ENCODE measurements around the gene METTL21C.

METTL21C gene

DNA sequence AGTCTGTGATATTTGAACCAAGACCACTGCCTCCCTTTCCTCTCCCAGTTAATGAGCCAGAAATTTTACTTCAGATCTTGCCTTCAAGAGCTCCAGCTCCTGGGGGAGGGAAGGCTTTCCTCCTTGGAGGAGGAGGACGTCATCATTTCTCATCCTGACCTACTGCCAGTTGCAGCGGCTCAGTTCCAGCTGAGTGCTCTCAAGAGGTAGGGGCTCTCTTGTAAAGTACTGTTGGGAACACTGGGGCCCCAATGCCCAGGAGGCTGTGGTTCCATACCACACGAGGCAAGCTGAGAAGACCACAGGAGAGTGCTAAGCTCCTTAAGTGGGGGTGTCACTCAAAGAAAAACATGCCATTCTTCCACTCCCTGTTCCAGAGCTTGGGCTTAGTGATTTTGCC, 36.2 kb downstream of the METTL21C start:
- DNase-seq: no peak

DNA sequence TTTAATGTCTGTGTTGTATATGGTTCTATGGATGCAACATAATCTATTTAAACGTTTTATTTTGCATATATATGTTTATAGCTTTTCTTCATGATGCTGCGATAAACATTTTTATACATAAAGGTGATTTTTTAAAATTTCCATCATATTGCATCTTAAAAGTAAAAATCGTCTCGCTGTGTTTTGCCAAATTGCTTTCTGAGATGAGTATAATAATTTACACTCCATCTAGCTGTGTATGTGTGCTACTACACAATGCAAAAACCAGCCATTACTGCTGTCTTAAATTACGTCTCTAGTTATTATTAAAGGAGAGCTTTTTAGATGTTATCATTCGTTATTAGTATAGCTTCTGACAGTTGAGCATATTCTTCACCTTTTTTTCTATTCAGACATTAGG, 37.2 kb downstream of the METTL21C start:
- DNase-seq: no peak

DNA sequence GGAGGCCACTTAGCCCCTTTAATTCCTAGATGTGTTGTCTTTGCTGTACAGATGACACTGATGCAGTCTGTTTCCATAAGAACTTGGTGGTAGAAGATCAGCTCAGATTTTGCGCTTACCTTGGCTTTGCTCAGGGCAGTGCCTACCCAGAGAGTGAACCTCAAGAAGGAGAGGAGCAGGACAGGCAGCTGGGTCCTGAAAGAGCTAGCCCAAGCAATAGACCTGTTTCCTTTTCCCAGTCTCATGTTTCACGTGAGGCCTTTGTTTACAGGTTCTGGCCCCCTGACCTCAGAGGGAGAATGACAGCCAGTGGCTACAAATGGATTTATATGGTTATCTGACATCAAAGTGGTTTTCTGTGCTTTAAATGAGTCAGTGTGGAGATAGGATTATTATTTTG, 40.1 kb downstream of the METTL21C start:
- DNase-seq: no peak

DNA sequence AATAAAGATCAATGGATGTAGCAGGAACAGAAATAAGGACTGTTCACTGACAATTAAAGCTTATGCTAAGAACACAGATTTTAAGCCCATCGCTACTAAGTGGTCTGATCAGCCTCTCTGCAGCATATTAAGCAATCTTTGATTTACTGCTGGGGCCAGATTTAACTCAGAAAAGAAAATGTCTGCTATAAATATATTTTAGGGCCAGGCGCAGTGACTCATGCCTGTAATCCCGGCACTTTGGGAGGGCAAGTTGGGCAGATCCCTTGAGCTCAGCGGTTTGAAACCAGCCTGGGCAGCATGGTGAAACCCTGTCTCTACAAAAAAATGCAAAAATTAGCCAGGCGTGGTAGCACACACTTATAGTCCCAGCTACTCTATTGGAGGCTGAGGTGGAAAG, 43.0 kb downstream of the METTL21C start:
- no peak for DNase-seq

DNA sequence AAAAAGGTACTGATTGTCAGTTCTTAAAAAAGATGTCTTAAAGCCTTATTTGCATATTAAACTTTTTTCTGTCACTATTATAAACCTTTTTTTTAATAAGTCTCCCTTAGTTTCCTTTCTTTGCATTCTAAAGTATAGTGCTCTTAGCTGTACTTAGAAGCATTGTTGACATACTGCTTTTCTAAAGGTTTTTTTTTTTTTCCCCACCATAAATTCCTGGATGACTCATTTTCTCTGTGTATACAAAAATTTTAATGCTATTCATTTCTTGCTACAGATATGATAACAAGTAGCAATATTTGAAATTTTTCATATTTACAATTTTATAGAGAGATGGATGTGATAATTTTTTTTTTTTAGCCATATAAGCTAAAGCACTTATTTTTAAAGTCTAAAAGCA, 43.5 kb downstream of the METTL21C start:
- no peak for DNase-seq

DNA sequence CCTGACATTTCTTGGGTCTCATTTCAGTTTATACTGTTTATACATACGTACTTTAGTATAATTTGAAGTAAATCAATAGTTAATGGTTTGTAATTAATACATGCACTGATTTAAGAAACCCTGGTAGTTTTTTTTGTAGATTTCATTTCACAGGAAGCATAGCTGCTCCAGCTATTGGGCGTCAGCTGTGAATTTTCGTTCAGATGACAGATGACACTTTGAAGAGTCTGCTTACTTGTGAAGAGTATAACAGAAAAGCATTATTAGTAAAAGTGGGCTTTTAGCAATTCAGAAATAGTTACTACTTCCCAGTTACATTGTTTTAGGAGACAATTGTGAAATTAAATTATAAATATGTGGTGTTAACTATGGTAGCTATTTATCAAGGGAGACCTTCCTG, 44.4 kb downstream of the METTL21C start:
- DNase-seq: no peak

DNA sequence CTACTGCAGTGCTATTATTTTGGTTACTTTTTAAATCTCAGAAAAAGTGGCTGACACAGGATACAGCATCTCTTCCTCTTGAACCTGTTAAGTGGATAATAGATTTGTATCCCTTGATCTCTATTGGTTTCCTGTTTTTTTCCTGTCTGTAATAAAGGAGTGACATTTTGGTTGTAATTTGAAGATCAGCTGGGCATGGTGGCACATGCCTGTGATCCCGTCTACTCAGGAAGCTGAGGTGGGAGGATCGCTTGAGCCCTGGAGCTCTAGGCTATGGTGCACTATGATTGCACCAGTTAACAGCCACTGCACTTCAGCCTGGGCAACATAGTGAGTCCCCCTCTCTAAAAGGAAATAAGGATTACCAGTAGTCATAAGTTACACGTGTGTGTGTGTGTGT, 46.8 kb downstream of the METTL21C start:
- DNase-seq: no peak

DNA sequence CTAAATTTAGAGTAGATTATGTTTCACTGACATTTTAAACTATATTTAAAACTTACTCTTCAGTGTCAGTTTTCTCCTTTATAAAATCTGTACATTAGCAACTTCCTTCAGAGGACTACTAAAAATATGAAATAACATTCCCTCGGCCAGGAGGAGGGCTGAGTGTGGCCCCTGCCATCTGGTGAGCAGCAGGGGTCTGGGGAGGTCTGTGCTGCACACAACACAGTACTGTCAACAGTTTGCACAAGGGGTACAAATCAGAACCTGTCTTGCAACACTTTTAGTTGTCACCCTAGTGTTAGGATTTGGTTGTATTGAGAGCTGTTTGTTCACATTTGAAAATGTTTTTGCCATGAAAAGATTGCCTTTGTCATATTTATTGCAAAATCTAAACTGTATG, 49.1 kb downstream of the METTL21C start:
- DNase-seq: no peak

DNA sequence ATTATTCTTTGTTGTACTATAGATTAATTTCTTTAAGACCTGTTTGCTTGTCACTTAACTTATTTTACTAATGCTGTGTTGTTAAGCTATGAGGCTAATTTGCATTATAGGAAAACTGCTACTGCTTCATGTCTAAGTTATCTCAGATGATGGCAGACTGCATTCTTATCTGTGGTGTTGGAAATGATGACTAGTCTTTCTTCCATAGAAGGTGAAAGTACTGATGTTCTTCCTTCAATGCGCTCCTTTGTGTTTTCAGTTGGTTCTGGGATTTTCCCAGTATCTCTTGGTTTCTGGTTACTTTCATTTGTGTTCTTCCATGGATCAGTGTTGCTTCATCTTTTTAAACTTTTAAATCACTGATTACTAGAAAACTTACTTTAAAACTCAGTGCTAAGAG, 51.2 kb downstream of the METTL21C start:
- DNase-seq: no peak

DNA sequence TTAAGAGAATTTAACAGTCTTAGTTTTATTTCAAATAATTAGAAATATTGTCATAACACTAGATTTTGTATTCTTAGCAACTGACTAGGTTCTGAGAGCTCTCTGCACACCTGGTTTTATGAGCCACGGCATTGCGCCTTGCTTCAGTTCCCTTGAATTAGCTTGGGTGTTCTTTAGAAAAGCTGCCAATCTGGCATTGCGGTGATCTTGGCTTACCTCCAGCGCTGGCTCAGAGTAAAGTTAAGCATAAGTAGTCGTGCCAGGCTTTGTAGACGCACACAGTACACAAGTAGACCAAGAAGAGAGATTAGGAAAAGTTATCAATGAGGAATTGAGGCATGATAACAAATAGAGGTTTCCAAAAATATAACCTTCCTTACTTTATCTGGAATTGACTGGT, 52.4 kb downstream of the METTL21C start:
- no peak for DNase-seq

DNA sequence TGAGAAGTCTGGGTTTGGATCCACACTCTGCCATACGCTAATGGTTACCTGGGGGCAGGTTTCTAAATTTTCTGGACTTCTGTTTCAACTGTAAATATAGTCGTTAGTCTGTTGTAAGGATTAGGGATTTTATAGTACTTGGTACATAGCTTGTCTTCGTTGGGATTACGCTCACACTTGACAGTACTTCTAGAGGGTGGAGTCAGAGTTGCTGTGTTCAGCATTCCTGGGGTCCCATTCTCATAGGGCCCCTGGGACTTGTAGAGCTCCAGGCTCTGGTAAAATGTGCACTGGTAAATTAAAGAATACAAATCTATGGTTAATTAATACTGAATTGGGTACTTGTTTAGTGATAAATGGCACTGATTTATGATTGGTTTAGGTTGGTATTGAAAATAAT, 52.8 kb downstream of the METTL21C start:
- DNase-seq: no peak

DNA sequence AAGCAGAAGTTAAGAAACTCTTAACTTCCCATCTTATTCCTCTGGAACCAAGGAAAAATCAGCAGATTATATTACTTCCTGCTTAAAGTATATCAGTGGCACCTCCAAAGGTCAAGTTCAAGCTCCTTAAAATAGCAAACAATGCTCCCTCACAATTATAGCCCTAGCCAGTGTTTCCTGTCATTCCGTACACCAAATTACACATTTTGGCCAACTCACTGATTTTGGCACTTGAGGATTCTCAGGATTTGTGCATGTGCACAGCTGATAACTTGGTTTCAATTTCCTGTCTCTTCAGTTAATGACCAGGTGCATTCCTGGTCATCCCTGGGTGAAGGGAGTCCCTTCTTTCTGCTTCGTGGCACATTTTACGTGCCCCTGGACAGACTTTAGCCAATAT, 56.1 kb downstream of the METTL21C start:
- DNase-seq: no peak
